IPS-NIHi7 (cell line): ENCODE results near the gene APMAP.
"Not testable (repeated sequence)": the region's sequence is repeated elsewhere in the genome, so short reads cannot be mapped to it uniquely, and the experiment has no call there.

Experiments
- DNase-seq: peaks from one replicate; pipeline ENCODE4 v3.0.0; 2012; ENCODE audit warnings: mixed read lengths; ENCODE audit errors: extremely low spot score

The APMAP gene

DNA sequence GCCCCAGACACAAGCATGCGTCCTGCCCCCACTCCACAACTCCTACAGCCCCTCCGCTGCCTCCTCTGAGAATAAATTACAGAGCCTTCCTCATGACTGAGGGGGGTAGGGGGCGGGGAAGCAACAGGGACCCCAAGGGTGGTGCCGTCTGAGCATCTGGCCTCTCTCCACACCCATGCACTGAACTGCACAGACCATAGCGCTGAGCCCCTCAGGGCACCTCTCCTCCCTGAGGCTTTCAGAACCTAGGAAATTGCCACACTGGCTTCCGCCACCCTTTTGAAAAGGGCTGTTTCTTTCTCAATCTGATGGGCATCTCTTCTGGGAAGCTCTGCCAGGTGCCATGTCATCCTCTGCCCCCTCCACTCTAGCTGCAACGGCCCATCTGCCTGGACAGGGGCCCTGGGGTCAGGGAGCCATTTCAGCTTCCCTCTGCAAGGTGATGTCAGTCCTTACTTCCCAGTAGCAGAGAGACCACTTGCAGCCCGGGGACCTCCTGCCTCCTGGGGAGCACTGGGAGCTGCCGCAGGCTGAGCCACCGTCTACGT is 40.9 kb downstream of the APMAP start:
- no peak for DNase-seq

GRCh38 chr20:24950836-24951525 is 41.6 kb downstream of the APMAP start:
- no peak for DNase-seq

- DNase-seq: no peak
Observed at GRCh38 chr20:24950128-24950835, 42.3 kb downstream of the APMAP start.

DNA sequence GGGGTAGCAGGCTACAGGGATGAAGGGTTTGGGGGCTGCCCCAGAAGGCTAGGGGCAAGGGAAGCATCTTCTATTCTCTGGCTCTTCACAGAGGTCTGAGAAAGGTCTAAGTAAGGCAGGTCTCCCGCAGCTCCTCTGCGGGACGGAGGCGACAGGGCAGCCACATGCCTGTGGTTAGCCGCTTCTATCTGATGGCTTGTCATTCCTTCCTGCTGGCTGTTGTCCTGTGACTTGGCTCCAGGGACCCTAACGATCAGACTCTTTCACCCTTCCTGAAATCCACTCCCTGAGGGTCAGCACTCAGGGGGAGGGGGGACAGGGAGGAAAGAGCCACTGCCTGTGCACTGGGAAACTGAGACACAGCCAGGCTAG is 42.8 kb downstream of the APMAP start:
- DNase-seq: no peak

DNA sequence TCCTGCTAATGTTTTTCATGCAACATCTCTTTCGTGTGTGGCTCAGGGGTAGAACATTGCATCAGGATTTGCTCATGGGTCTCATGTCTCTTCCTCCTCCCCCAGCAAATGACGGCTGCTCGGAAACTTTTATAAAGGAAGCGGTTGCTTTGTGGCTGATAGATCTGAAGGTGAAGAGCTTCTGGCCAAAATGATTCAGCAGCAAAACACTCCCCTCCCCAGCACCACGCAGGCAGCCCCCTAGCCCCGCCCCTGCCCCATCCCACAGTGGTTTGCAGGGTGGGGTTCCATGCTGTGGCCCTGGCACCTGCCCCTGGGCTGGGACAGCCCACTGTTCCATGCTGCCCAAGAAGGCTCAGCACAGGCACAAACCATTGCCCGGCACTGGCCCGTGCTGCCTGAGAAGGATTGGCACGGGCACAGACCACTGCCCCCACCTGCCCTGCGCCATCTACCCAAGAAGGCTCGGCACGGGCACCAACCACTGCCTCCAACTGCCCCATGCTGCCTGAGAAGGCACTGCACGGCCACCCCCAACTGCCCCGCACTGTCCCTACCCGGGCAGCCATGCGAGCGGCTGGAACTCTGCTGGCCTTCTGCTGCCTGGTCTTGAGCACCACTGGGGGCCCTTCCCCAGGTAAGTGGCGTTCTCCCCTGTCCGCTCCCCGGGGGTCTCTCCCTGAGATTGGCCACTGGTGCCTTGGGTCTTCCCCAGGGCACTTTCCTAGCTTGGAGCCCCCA is 43.4 kb downstream of the APMAP start, which contains the start of gene CST7:
Gene CST7, plus strand, starts transcription at position 331 of the 741 bp plus-strand sequence. Its CDS starts 237 bp downstream, at position 568.
- DNase-seq: no peak

- not testable (repeated sequence) for DNase-seq
Observed at GRCh38 chr20:24948396-24948938, 44.1 kb downstream of the APMAP start.

GRCh38 chr20:24946376-24946775 is 46.2 kb downstream of the APMAP start:
- not testable (repeated sequence) for DNase-seq

DNA sequence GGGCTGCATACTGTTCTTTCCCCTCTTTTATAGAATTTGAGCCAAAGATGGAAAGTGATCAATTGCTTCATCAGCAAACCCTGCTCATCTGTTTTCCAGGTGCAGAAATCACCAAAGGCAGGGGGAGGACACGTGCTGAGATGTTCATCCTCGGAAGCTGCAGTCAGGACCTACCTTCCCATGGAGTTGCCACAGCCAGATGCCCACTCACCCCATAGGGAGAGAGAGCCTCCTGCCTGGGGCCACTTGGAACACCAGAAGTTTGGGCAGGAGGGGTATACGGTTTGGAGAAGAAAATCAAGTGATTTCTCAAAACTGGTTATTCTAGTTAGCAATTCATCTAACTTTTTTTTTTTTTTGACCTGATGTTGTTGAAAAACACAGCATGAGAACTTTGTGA is 48.8 kb downstream of the APMAP start:
- DNase-seq: no peak

DNA sequence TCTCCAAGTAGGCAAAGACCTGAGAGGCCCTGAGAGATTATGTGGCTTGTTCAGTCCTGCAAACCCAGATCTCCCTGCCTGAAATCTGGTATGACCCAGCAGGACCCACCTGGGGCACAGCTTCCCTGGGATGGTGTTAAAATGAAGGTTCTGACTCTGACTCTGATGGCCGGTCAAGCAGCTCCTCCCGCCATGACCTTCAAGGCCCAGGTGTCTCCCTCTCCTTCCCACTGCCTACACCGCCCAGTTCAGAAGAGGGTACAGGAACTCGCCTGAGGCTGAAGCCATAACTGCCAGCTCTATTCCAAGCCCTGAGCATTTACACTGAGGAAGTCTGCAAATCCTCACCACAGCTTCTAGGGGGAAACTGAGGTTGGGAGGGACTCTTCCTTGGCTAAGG is 49.4 kb downstream of the APMAP start:
- DNase-seq: no peak

- no peak for DNase-seq
Observed at GRCh38 chr20:24942679-24943078, 49.9 kb downstream of the APMAP start.

DNA sequence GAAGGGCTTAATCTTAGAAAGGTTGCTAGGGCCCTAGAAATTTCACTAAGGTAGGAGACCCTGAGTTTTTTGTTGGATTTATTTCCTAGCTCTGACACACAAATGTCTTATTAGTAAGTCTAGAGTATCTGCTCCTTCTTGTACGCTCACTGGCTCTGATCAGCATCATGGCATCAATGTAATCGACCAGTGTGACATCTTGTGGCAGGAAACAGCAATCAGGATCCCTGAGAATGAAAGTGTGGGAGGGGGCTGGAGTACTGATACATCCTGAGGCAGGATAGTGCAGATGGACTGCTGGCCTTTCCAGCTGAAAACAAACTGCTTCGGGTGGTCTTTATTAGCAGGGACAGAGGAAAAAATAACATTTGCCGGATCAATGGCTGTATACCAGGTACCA is 53.5 kb downstream of the APMAP start:
- no peak for DNase-seq

DNA sequence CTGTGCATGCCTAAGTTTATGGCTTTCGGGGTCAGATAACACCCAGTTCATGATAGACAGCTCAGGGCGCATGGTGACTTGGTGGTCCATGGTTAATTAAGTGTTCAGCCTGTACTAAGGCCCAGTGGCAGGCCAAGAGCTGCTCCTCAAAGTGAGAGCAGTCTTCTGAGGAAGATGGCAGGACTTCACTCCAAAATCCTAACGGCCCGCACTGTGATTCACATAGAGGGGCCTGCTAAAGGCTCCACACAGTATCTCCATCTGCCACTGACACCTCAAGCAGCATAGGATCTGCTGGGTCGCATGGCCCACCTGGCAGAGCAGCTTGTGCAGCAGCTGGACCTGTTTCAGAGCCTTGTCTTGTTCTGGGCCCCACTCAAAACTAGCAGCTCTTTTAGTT is 54.1 kb downstream of the APMAP start:
- DNase-seq: no peak

GRCh38 chr20:24937579-24937978 is 55.0 kb downstream of the APMAP start:
- DNase-seq: no peak

- DNase-seq: no peak
Observed at GRCh38 chr20:24936526-24937407, 55.8 kb downstream of the APMAP start.

DNA sequence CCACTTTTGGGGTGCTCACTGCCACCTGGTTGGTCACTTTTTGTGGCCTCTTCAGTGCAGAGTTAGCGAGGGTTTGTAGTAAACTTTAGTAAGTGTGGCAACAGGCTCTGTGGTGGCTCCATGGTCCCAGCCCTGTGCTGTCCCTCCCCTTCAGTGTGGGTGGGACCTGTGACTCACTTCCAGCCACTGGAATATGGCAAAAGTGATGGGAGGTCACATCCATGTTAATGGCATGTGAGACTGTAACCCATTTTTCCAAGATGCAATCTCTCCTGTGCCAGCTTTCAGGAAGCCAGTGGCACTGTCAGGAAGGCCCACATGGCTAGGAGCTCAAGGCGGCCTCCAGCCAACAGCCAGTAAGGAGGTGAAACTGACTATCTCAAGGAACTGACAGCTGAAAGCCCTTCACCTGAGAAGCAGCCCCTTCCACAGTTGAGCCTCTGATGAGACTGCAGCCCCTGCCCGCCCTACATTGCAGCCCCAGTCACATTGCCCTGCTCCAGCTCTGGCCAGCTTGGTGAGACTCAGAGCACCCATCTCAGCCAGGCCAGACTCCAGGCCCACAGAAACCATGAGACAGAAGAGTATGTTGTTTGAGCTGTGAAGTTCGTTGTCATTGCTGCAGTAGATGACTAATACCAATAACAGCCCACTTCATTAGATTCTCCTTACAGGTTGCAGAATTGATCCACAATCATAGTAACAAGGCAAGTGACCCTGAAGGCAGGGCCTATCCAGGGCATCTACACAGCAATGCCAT is 56.6 kb downstream of the APMAP start:
- no peak for DNase-seq

- DNase-seq: no peak
Observed at GRCh38 chr20:24935140-24935539, 57.4 kb downstream of the APMAP start.

DNA sequence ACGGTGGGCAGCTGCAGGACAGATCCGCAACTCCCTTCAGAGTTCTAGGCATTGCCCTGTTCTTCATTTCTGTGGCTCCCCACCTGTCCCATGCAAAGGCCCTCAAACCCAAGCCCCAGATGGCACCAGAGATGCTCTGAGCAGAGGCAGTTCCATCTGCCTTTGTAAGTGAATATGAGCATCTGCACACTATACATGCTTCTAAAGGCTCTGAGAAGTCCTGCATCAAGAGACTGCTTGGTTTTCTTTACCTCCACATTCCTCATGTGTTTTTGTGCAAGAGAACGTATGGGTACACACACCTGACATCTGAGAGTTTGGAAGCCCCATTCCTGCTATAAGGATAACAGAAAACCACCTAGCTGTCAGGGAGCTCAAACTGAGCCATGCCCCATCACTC is 57.8 kb downstream of the APMAP start:
- DNase-seq: no peak

DNA sequence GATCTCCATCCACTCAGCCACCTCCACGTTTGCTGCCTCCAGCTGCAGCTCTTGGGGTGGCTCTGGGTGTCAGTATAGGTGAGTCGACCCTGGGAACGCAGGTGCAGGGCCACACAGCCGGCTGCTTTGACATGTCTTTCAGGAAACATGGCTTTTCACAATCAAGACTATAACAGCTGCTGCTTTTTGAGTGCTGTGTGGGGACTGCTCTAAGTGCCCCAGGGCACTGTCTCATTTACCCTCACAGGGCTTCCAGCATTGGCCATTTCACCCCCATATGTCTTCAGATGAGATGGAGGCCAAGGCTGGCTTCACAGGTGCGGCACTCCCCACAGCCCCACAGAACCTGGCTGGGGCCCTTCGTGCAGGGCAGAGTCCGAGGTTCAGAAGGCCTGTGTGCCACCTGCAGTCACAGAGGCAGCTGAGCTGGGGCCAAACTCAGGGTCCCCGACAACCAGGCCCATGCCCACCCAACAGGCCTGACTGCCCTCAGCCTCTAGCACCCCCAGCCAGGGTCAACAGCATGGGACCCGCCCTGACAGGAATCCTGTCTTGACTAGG is 58.4 kb downstream of the APMAP start:
- no peak for DNase-seq

DNA sequence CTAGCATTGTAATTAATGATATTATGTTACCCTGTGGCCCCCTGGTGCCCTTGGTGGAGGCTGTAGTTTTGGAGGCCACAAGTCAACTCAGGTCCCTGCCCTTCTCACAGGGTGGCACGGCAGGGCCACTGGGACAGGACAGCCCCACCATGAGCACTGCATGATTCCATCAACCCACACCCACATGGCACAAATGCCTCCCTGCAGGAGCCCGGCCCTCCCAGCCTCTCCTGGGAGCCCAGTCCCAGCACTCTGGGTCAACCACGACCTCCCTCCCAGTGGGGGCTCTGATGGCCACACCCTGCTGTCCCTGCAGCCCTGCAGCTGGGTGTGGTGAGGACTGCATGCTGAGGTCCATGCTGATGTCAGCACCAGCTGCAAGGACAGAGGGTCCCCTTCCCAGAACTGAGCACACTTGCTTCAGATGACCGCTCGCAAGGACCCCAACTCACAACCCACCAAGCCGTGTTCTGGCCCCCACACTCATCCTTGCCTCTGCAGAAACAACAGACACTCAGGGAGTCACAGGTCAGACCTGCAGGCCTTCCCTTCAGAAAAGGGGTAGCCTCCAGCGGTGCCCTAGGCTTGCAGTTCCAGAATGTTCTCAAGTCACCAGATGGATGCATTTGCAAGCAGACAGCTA is 59.2 kb downstream of the APMAP start:
- no peak for DNase-seq

GRCh38 chr20:24931893-24932292 is 60.7 kb downstream of the APMAP start:
- DNase-seq: not testable (repeated sequence)
